NCI-H1417 (cell line): Measurements from ENCODE around the gene BBS9.

ENCODE experiments used
- DNase-seq, 3 experiments: peaks; one replicate each; lab custom pipeline; 2025; lab: John Stamatoyannopoulos, UW

Gene BBS9

GRCh38 chr7:33646891-33647391 lies 517.6 kb downstream of the BBS9 start:
- no peak for DNase-seq

DNA sequence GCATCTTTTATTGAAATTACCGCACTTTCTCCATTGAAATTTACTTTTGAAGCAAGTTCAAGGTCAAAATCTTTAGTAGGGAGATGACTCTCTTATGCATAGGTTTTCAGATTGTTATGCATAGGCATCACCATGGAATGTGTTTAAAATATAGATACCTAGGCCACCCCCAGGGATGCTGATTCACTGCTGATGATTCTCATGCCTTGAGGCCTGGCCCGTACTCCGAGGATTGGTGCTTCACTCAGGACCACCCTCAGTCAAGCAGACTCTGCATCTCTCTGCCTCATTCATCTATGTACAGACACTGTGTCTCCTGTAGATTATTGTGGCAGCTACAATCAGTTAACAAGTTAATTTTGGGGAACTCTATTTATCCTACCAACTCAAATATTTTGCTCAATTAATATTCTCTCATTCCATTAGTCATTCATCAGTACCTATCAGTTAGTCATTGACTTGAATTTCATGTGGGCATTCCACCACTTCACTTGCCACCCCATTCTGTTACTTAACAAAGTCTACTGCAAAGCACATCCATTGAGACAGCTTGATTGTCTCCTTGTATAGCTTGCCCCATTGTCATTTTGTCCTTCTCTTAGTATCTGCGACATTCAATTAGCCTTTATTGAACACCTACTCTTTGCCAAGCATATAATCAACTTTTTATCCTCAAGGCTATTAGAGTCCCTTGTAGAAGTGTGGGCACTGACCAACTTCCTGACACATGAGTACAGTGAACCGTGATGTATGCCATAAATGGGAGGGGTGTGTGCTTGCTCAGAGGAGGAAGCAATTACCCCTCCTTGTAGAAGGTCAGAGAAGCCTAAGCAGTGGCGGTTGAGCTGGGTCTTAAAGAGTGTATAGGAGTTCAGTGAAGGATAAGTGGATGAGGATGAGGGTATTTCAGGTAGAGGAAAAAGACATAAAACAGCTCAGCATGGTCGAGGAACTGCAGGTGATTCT lies 520.4 kb downstream of the BBS9 start:
- DNase-seq: no peak

- no peak for DNase-seq
Measured at GRCh38 chr7:33650828-33651227, 521.5 kb downstream of the BBS9 start.

DNA sequence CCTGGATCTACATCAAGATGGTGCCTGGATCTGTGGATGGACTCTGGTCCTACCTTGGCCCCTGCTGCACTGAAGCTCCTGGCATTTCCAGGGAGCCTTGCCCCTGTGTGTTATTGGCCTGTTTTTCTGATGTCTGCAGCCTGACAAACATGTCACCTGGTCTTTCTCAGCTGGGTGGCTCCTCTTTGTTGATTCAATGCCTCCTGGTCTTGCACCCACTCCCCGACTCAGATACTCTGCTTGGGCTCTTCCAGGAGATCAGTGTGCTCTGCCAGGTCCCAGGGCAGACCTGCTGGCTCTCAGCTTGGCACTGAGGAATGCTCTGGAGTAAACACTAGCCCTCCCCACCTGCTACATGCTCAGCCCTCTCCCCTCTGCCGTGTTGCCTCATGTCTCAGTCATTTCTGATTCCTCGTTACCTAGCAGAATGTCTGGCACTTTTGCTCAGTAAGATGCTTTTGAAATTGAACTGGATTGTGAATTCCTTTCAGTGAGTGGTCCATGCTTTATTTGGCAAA lies 522.7 kb downstream of the BBS9 start:
- no peak for DNase-seq

- DNase-seq: peak in 1 of 3 experiments; percentile 33
Measured at GRCh38 chr7:33654676-33655075, 525.3 kb downstream of the BBS9 start.
